CD4-positive, alpha-beta T cell treated with Interferon gamma for 1 hour (primary cell): ENCODE measurements around the gene RIPOR3.

Experiments
- DNase-seq: peaks from one replicate; pipeline ENCODE4 v3.0.0-alpha.2; 2020

RIPOR3 gene

DNA sequence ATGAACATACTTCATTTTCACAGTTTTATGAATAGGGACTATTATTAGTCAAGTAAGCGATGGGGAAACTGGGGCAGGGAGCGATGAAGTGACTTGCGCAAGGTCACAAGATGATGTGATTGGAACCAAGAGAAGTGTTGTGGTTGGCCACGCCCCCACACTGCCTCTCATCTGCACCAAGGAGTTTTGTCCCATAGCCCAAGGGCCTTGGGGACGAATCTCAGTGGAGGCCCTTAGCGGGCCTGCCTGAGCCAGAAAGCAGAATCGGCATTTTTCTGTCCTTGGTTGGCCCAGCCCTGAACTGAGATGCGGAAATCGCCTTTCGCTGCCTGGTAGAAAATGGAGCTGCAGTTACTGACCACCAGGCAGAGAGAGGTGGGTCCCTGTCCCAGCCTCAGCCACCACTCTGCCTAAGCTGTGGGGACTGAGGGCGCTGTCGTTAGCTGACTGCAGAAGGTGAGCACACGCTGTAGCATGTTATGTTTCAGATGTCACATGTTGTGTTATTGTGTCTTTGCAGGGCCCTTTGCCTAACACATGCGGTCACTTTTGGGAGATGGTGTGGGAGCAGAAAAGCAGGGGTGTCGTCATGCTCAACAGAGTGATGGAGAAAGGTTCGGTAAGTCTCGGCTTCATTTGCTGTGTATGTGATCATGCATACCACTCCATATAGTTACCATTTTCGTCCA is 123.3 kb downstream of the RIPOR3 start:
- no peak for DNase-seq

DNA sequence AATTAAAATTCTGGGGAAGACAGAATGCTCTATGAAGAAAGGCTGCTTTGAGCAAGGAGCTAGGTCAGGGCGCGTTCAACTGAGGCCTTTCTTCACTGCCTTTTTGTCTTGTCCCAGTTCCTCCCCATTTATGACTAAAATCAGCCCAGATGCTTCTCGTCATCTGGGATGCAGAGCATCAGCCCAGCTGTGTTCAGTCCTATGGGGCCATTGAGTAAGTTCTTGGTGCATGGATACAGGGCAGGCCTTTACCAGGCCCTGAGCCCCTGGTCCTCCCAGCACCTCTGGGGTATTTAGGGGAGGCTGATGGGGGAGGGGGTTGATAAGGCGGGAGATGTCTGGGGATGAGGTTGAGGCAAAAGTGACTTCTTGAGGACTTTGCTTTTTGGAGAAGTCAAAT is 125.5 kb downstream of the RIPOR3 start:
- DNase-seq: no peak

DNA sequence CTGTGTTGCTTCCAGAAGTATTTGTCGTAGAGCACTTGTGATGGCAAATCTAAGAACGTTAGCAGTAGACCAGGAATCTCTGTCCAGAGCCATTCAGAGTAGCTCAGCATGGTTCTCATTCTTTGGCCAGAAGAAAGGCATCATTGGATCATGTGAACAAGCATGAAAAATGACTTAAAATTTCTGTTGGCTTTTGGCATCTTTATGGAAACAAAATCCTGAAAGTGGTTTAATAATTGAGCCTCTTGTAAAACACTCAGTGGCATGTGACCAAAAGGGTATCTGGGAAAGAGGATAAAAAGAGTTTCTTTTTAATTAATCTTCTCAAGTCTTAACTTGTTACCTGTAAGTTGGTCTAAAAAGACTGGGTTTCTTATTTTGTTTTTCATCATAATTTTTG is 126.0 kb downstream of the RIPOR3 start:
- DNase-seq: no peak

DNA sequence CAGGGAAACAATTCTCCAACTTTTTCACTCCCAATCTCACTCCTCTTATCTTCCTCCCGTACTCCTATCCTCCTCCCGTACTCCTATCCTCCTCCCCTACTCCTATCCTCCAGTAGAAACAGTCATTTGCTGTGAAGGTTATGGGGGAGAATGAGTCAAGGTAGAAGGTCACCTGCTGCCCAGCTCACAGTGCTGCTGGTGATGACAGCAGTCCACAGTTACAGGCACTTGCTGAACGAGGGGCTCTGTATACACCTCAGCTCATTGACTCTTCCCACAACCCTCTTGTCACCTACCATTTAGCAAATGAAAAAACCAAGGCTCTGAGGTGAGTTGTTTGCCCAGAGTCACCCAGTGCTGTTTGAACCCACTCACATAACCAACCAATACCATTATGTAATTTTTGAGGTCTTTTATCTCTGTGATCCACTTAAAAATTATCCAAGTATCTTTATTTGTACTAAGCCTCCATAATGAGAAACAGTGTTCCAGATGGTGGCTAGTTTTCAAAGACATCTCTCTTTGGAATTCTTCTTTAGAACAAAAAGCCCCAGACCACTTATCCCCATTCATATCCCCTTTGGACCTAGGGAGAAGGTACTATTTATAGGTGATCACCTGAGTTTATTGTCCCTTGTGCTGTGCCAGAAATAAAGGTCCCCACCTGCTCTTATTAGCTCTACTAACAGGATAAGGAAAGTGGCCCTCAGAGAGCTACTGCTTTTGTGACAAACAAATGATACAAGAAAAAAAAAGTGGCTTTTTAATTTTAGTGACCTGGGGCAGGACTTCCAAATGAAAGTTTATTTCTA is 128.0 kb downstream of the RIPOR3 start:
- DNase-seq: no peak

DNA sequence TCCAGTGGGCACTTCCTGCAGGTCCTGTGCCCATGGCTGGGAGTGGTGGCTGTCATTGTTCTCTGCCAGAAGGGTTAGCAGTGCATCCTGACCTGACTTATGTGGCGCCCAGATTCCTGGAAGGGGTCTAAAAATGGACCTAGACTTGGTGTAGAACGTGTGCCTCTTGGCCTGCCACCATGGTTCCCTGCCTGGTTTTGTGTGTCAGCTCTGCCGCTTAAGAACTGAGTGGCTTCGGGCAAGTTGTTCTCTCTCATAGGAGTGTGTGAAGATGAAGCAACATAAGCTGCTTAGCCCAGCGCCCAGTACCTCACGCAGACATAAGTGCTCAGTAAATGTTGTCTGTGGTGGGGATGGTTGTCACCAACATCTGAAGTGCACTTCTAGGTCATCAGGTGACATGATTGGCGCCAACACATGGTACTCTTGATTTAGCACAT is 129.1 kb downstream of the RIPOR3 start:
- no peak for DNase-seq

DNA sequence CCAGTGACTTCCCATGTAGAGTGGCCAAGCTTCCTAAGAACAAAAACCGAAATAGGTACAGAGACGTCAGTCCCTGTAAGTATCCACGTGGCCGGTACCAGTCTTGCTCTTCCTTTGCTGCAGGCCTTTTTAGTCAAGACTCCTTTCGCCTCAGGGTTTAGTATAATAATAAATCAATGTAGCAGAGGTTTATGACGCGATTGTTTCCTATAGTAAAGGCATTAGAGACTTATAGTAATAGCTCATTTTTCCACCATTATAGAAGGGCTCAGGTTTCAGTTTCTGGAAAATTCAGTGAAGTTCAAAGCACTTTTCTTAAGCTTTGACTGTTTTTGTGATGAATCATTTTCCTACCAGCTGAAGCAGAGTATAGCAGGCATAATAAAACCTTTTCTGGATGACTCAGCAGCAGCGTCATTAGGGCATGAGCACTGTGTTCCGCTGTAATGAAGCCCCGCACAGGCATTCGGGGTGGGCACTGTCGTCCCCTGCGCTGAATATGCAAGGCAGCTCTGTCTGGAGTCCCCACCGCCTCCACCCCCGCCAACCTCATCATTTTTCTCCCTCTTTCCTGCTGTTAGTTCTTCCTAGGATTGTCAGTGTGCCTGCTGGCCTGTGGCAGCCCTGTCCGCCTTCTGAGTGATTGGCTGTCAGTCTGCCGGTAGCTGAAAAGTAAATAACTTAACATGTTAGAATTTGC is 129.8 kb downstream of the RIPOR3 start:
- DNase-seq: no peak

DNA sequence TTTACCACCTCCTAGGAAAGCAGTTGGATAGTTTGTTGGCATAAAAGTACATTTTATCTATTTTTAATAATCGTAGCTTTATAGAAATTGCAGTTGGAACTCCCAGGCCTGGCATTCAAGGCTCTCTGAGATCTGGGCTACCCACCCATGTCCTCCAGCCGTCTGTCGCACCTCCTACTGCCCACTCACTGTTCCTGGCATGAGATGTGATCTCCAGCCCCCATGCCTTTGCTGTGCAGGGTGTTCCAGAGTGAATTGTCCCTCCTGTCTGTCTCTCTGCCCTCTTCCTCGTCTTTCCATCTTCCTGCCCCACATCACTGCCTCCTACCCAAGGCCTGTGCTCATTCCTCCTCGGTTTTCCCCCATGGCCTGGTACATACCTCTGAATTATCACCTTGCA is 130.5 kb downstream of the RIPOR3 start:
- DNase-seq: no peak

DNA sequence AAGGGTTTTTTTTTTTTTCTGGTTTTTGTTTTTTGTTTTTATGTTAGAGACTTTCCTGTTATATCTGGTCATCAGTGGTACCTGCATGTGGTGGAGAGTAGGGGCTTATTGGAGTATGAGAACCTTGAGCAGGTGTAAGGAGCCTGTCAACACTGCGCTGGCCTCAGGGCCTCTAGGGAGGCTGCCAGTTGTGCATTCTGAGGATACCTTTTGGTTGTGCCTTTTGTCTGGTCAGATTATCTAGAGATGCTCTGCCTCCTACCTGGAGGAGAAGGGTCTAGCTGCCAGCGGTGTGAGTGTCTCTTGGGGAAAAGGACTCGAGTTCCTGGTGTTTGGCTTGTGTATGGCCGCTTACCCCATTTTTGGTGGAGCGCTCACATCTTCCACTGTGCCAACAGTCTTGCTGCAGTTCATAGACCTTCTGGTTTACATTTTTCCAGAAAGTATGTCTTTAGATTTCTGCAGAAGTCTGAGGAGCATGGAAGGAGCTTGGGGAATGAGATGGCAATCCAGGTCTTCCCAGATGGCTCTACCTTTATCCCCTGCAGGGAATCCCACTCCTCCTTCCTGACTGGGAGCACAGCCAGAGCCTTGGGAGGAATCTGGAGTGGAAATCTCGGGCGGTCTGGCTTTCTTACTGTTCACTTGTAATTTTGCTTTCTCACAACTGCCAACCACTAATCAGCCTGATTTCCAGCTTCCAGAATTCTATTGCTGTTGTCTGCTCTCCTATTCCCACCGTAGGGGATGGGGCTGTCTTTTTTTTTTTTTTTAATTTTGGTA is 131.3 kb downstream of the RIPOR3 start:
- DNase-seq: no peak

DNA sequence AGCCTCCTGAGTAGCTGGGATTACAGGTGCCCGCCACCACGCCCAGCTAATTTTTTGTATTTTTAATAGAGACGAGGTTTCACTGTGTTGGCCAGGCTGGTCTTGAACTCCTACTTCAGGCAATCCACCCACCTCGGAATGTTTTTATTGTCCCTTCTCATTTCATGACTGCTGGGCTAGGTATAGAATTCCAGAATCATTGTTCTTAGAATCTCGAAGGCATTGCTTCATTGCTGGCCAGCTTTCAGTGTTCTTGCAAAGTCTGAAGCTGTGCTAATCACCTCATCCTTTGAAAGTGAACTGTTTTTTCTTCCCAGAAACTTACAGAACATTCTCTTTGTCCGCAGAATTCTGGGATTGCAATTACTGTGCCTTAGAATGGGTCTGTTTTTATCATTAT is 132.2 kb downstream of the RIPOR3 start:
- DNase-seq: no peak

DNA sequence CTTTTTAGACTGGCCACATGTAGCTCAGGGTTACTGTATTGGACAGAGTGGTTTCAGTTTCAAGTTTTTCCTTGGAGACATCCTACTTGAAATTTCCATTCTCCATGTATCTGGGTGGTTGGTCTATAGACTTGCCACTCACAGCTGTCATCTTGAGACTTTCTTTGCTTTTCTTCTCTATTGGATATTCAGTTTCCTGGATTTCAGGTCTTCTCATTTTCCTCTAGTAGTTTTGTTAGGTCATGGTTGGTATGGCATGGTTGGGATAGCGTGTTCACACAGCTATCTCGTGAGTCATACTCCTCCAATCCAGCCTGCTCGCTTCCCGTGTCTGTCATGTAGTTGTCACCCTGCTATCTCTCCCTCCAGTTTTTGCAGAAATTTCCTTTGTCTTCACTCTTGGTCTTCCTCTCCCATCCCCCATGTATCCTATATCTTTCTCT is 132.8 kb downstream of the RIPOR3 start:
- DNase-seq: no peak

DNA sequence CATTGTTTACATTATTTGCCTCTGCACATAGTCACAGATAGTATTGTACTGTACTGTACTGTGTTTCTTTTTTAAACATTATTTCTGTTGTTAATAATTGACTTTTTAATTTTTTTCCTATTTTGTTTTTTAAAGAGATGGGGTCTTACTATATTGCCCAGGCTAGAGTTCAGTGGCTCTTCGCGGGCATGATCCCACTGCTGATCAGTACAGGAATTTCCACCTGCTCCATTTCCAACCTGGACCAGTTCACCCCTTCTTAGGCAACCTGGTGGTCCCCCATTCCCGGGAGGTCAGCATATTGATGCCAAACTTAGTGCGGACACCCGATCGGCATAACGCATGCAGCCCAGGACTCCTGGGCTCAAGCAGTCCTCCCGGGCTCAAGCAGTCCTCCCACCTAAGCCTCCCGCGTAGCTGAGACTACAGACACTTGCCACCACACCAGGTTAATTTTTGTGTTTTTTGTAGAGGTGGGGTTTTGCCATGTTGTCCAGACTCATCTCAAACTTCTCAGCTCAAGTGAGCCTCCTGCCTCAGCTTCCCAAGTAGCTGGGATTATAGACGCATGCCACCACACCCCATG is 133.7 kb downstream of the RIPOR3 start:
- no peak for DNase-seq

DNA sequence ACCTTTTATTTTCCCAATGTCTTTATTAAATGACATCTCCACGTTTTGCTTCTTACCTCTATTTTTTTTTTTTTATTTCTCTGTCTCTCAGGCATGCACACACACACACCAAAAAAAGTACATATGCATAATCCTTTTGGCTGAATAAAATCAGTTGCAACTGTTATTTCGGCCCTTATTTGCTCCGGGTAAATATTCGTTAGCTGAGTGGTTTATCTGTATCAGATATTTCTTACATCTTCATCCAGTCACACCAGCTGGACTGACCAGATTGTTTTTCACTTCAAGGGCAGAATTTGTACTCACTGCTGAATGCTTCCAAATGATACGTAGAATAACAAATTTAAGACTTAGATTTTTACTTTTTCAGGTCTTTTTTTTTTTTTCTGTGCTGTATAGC is 135.7 kb downstream of the RIPOR3 start:
- no peak for DNase-seq

DNA sequence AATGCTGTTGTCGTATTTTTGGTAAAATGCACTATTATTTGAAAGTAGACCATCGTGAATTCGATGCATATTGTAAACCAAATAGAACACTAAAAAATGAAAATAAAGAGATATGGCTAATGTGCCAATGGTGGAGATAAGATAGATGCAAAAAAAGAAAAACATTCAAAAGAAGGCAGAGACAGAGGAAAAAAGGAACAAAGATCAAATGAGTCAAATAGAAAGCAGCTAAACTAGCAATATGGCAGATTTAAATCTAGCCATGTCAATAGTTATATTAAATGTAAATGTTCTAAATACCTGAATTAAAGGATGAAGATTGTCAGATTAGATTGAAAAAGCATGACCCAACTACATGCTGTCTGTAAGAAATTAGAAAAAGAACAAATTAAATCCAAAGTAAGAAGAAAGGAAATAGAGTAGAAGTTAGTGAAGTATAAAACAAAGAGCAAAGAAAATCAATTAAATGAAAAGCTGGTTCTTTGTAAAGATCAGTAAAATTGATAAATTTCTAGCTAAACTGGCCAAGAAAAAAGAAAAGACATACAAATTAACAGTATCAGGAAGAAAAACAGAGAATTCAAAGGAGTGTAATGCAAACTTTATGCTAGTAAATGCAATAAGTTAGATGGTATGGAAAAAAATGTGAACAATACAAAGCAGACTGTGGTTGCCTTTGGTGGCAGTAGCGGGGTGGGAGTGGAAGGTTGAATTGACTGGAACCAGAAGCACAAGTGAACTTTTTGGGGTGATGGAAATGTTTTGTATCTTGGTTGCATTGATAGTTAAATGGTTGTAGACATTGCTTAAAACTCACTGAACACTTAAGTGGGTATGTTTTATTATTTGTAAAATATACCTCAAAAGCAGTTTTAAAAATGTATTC is 136.4 kb downstream of the RIPOR3 start:
- DNase-seq: no peak

DNA sequence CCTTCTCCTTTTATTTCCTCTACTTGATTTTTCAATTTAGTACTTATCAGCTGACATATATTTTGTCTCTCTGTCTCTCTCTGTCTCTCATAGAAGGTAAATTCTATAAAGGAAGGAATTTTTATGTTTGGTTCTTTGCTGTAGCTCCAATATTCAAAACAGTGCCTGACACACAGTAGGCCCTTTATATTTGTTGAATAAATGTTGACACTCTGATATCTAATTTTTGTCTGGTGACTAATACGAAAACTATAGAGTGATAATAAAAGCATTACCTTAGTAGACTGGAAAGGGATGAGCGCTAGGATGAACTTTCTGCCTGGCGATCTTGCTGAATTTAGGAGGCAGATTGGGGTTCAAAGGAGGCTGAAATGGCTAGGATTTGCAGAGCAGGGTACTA is 138.4 kb downstream of the RIPOR3 start:
- DNase-seq: no peak

DNA sequence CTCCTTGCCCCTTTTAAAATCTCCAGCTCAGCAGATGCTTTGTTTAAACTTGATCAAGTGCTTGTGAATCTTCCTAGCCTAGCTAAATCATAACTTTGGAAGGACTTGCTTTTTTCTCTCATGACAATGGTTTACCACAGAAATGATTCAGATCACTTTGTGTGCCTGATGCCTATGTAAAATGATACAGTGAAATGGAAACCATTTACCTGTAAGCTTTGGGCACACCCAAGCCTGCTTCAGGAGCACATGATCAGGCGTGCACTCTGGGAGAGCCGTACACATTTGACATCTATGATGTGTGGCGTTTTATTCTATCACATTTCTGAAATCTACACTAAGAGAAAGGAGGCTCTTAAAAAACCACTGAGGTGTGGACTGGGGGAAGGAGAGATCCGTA is 140.1 kb downstream of the RIPOR3 start:
- no peak for DNase-seq

DNA sequence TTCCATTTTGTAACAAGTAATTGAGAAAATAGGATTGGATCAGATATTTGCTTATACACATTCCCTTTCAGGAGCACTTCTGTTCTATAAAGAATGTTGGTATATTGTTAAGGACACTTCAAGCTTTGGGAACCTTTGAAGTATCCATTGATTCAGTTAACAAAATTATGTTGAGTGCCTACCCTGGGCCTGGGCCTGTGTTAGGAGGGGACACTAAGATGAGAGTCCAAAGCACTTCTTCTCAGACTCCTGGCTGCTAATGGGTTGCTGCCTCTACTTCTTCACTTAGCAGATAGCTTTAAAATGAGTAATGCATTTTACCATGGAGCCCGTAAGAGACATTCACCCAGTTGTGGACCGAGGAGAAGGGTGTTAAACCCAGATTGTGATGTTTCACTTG is 140.8 kb downstream of the RIPOR3 start:
- no peak for DNase-seq

DNA sequence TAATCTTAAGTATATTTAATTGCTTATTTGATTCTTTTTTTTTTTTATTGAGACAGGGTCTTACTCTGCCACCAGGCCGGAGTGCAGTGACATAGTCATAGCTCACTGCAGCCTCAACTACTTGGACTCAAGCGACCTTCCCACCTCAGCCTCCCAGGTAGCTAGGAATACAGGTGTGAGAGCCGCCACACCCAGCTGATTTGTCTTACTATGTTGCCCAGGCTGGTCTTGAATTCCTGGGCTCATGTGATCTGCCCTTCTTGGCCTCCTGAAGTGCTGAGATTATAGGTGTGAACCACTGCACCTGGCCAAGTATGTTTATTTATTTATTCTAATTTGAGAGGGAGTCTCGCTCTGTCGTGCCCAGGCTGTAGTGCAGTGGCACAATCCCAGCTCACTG is 142.9 kb downstream of the RIPOR3 start:
- no peak for DNase-seq

DNA sequence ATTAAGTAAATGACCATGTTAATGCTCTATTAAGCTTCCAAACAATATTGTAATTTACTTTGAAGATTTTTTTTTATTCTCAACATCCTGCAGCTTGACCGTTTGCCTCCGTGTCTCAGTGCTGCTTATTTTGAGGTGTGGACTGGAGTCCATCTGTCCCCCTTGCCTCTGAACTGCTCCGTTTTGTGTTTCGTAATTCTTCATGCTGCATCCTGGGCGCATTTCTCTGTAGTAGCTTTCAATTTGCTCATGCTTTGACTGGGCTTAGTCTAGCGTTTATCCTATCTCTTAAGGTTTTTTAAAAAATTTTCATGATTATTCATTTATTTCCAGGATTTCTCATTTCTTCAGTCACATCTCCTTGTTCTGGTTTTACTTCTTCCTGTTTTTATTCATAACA is 143.4 kb downstream of the RIPOR3 start:
- DNase-seq: no peak

DNA sequence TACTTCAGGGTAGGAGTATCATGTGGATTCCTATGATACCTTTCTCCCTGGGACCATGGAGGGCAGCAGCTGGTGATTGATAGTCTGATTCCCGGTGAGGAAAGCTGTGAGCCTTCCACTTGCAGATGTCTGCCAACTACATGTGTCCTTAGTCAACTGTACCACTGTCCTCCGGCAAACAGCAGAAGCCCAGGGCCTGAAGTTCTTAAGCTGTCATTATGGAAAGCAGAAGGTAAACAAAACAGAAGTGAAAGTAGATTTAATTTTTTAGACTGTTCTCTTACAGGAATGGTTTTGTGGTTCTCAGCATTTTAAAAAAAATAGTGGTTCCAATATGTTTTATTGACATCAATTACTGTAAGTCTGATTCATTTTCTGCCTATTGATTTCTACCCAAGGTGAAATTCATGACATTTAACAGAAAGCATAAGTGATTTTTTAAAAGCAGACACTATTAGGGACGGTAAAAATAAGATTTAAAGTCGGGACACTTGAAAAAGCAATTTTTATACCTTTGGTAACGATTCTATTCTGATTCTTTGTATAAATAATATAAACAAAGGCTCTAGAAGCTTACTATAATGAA is 144.5 kb downstream of the RIPOR3 start:
- DNase-seq: peak; percentile 12

DNA sequence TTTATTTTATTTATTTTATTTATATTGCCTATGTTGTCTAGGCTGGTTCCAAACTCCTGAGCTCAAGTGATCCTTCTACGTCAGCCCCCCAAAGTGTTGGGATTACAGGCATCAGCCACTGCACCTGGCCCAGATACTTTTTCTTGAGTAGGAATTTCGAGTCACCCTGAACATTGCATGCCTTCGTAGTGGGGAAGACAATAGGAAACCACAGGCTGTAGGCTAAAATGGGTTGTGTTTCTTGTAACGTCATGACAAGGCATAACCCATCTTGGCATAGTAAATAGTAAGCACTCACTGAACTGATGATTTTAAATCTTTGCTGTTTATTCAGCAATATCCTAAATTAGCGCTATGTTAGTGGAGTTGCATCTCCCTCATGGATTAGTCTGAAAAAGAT is 146.2 kb downstream of the RIPOR3 start:
- DNase-seq: no peak

DNA sequence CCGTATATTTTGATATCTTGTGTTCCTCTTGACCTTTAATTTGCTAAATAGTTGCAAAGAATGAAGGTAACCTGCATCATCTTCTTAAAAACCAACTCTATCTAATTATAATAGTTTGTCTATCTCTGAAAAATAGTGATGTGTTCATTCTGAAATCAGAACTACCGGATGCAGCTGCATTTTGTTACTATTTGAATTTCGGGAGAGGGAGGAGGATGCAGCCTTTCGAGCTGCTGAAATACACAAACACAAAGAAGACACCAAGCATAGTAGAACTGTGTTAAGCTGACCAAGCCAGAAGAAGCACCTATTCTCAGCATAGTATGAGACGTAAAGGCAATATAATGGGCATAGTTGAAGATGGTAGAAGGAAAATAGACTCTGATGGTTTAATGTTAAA is 148.0 kb downstream of the RIPOR3 start:
- no peak for DNase-seq
